Glomerular visceral epithelial cell (primary cell): ENCODE measurements around the gene LTO1.

ENCODE experiments used
- DNase-seq: peaks from one replicate; pipeline ENCODE4 v3.0.0-alpha.2; 2016; ENCODE audit errors: extremely low spot score

The LTO1 gene

DNA sequence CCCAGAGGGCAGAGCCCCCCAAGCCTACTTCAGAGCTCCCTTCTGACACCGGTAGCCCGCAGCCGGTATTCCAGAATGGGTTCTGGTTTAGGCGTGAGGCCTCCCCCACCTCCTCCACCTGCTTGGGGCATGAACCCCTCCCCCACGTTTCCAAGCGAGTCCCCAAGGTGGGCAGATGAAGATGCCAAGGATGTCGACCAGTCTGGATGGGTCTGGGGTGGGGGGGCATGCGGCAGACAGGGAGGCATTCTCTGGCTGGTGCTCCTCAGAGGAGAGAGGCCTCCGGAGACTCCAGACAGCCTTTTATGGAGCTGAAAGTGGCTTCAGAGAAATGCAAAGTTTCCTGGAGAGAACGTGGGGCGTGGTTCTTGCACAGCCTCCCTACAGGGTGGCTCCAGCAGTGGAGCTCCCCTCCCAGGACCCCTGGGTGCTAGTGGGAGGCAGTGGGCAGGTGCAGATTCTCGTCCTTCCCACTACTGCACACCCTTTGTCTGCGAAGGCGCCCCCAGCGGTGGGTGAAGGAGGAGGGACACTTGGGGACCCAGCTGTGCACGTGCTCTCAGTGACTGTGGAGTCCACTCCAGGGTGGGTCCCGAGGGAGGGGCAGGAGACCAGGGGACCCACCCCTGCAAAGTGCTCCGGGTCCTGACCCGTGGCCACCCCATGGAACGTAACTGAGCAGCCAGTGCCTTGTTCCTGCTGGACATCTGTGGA is 30.0 kb downstream of the LTO1 start:
- DNase-seq: no peak

DNA sequence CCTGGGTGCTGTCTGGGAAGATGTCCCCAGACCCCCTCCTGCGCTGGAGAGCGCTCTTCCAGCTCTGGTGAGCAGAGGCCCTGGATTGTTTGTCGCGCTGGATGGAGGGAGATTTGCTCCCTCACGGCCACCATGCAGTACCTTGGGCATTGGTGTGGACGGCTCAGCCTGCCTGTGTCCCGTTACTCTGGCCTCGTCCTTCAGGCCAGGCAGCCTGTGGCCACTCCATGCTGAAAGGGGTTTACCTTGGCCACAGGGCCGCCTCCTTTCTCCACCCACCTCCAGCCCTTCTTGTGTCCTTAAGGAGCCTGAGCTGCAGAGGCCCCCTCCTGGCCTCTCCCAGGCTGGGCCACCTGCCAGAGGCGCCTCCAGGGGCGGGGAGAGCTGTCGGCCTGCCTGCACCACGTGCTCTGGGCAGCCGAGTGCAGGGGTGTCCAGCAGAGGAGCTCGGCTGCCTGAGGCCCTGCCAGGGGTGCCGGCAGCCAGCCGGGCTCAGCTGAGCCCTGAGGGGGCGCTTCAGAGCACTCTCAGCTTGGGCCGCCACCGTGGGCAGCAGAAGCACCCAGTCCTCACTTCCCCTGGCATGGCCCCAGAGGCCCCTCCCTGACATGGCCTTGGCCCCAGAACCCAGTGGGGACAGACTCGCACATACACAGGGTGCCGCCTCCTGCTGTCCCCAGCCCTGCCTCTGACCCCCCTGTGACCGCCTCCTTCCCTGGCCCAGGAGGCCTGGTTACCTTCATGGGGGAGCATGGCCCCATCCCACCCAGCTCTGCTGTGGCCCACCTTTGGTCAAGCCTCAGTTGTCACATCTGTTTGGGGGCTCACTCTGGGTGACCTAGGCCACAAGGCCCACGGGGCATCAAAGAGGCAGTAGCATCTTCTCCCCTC is 30.8 kb downstream of the LTO1 start:
- peak; percentile 89 for DNase-seq

DNA sequence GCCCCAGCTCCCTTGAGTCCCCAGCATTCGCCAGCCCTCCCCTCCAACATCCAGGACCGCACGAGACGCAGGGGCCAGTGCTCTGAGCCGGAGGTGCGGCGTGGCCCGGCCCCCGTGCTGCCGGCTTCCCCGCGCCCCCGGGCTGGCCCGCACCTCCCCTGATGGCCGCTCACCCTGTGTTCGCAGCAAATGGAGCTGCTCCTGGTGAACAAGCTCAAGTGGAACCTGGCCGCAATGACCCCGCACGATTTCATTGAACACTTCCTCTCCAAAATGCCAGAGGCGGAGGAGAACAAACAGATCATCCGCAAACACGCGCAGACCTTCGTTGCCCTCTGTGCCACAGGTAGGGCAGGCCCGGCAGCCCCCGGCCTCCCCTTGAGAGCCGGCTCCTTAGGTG is 31.5 kb downstream of the LTO1 start:
- no peak for DNase-seq

DNA sequence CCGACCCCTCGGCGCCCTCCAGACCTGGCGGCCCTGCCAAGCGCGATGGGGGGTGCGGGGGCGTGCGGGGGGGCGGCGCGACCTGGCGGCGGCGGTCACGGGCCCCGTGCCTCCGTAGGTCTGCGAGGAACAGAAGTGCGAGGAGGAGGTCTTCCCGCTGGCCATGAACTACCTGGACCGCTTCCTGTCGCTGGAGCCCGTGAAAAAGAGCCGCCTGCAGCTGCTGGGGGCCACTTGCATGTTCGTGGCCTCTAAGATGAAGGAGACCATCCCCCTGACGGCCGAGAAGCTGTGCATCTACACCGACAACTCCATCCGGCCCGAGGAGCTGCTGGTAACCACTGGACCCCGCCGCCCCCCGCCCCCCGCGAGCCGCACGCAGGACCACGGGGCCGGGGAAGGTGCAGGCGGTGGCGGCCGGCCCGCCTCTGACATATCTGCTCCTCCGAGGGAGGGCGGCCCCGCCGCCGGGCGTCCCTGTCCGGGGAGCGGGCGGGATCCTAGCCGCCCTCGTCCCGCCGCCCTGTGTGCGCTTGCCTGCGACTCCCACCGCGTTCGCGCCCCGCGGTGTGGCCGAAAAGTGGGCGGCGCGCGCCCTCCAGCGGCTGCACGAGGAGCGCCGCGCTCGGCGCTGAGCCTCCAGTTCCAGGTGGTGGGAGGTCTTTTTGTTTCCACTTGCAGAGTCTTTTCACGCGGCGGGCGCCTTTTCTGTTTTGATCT is 32.1 kb downstream of the LTO1 start:
- peak; percentile 80 for DNase-seq

DNA sequence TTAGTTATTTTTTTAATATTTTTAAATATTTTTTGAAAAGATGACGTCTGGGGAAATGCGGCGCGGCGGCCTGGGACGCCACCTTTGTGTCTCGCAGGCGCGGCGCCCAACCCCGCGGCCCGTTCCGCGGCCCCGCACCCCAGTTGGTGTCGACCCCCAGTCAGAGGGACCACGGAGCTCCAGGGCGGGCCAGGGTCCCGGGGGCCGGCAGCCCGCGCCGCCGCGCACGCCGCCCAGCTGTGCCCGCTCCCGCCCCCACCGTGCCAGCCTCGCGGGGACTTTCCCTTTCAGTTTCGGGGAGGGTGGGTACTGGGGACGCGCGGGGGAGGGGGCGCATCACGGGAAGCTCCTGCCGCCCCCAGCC is 32.6 kb downstream of the LTO1 start:
- no peak for DNase-seq

DNA sequence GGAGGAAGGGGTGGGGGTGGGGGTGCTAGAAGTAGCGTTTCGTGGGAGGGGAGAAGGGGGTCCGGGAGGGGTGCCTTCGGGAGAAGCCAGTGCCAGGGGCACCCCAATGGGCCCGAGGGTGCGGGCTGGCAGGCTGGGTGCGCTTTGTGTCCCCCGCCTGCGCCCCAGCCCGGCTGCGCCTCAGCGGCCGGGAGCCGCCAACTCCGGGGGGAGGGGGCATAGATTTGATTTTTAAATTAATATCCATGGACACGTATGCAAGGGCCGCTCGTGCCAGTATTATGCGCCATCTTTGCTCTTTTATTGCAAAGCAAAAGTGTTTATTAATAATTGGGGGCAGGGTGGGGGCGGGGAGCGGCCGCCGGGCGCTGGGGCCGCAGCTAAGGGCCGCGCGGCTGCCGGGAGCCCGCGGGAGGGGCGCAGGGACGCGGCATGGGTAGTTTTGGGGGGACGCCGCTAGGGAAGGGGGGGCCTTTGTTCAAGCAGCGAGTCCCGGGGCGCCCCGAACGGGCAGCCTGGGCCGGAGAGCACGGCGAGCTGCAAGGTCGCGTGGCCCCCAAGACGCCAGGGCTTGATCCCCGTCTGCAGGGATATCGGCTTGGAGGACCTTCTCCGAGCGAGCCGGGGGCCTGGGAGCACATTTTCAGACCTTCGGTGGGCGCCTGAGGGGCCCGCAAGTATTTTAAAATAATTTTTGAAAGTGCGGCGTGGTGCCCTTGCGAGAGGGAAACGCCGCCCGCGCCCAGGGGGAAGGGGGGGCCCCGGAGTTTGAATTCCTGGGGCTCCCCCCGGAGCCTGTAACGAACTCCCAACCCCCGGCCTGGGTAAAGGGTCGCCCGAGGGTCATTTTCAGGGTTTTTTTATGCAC is 33.2 kb downstream of the LTO1 start:
- no peak for DNase-seq

DNA sequence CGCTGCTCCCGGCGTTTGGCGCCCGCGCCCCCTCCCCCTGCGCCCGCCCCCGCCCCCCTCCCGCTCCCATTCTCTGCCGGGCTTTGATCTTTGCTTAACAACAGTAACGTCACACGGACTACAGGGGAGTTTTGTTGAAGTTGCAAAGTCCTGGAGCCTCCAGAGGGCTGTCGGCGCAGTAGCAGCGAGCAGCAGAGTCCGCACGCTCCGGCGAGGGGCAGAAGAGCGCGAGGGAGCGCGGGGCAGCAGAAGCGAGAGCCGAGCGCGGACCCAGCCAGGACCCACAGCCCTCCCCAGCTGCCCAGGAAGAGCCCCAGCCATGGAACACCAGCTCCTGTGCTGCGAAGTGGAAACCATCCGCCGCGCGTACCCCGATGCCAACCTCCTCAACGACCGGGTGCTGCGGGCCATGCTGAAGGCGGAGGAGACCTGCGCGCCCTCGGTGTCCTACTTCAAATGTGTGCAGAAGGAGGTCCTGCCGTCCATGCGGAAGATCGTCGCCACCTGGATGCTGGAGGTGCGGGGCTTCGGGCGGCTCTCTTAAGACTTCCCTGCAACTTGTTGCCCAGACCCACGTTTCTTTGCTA is 34.1 kb downstream of the LTO1 start, which contains the start of gene CCND1:
Gene CCND1, plus strand, starts transcription at position 162 of the 587 bp plus-strand sequence. Its CDS starts 158 bp downstream, at position 320.
- DNase-seq: peak; percentile 90

DNA sequence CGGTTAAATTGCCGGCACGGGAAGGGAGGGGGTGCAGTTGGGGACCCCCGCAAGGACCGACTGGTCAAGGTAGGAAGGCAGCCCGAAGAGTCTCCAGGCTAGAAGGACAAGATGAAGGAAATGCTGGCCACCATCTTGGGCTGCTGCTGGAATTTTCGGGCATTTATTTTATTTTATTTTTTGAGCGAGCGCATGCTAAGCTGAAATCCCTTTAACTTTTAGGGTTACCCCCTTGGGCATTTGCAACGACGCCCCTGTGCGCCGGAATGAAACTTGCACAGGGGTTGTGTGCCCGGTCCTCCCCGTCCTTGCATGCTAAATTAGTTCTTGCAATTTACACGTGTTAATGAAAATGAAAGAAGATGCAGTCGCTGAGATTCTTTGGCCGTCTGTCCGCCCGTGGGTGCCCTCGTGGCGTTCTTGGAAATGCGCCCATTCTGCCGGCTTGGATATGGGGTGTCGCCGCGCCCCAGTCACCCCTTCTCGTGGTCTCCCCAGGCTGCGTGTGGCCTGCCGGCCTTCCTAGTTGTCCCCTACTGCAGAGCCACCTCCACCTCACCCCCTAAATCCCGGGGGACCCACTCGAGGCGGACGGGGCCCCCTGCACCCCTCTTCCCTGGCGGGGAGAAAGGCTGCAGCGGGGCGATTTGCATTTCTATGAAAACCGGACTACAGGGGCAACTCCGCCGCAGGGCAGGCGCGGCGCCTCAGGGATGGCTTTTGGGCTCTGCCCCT is 34.7 kb downstream of the LTO1 start:
- peak; percentile 40 for DNase-seq

DNA sequence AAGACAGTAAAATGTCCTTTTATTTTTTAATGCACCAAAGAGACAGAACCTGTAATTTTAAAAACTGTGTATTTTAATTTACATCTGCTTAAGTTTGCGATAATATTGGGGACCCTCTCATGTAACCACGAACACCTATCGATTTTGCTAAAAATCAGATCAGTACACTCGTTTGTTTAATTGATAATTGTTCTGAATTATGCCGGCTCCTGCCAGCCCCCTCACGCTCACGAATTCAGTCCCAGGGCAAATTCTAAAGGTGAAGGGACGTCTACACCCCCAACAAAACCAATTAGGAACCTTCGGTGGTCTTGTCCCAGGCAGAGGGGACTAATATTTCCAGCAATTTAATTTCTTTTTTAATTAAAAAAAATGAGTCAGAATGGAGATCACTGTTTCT is 35.3 kb downstream of the LTO1 start:
- no peak for DNase-seq

DNA sequence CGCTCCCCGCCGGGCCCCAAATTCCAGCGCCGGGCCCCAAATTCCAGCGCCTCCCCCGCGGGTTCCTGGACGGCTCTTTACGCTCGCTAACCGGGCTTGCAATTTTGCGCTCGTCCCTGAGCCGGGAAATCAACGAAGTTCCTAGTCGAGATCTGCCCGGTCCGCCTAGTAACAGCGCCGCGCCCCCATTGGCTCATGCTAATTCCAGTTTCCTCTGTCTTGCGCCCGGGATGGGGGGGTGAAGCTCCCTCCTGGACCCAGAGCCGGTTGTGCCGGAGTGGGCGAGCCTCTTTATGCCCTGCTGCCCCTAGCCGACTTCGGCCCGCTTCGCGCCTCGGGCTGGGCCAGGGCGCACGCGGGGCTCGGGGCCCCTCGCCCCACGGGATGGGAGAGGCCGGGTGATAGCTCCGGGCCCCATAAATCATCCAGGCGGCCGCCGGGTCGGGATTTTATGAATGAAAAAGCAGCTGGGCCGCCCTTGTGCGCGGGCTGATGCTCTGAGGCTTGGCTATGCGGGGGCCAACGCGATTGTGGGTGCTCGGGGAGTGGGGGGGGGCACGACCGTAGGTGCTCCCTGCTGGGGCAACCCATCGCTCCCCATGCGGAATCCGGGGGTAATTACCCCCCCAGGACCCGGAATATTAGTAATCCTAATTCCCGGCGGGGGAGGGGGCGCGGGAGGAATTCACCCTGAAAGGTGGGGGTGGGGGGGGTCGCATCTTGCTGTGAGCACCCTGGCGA is 36.0 kb downstream of the LTO1 start:
- DNase-seq: peak; percentile 95

DNA sequence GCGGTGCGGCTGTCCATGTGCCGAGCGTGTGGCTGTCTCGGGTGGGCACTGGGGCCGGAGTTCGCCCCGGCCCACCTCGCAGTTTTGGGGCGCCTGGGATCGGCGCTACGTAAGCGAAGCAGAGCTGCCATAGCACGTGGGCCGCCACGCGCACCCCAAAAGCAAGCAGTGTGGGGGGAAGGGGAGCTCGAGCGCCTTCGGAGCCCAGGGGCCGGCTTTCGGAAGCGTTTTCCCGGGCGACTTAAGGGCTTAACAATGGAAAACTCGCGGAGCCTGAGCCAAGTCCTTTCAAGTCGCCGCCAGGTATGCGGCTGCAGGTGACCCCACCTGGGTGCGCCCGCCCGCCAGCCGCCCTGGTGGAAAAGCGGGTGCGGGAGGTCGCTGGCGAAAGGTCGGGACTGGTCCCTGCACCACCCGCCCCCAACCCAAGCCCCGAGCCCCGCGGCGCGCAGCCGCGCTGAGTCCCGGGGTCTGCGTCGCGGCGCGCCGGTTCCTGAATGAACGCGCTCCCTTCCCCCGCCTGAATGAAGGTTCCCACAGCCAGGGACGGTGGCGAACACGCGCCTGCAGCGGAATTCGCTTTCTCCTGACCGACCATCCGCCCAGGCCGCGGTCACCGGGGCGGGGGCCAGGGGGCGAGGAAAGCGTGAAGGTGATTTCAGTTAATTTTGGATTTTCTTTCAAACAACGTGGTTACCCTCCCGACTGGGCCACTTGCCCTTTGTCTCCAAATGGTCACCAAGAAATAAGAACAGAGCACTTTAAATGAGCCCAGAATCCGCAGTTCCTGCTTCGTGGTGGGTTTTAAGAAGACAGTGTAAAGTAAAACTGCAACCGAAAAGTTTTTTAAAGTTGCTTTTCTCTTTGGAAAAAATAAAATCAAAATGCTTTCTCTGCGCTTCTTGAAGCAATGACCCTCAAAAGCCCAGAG is 36.9 kb downstream of the LTO1 start:
- peak; percentile 61 for DNase-seq

DNA sequence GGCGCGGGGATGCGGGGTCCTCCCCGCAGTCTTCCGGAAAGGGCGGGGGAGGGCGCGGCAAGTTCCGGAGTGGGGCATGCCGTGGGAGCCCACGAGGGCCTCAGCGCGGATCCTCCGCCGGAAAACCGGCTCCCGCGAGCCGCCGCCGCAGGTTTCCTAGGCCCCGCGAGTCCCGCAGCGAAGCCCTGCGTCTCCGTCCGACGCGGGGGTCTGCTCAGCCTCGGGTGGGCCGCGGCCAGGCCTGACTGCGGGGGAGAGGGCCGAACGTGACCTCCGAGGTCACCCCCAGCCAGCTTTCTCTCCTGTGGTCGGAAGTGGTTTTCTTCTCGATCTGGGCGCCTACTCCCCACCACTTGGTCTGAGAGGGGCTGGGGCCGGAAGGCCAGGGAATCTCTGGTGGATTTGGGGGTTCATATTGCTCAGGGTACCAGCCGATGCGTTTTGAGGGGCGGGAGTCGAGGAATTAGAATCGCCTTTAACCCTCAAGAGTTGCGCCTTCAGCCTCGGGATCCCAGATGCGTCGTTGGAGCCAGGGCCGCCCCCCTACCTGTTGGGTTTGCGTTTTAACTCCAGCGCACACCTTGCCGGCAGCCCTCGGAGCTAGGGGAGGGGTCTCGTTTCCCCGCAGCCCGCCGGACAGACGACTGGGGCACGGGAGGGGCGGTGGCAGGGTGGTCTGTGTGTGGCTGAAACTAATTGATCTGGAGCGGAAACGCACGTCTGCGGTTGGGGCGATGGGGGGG is 37.8 kb downstream of the LTO1 start:
- DNase-seq: no peak

DNA sequence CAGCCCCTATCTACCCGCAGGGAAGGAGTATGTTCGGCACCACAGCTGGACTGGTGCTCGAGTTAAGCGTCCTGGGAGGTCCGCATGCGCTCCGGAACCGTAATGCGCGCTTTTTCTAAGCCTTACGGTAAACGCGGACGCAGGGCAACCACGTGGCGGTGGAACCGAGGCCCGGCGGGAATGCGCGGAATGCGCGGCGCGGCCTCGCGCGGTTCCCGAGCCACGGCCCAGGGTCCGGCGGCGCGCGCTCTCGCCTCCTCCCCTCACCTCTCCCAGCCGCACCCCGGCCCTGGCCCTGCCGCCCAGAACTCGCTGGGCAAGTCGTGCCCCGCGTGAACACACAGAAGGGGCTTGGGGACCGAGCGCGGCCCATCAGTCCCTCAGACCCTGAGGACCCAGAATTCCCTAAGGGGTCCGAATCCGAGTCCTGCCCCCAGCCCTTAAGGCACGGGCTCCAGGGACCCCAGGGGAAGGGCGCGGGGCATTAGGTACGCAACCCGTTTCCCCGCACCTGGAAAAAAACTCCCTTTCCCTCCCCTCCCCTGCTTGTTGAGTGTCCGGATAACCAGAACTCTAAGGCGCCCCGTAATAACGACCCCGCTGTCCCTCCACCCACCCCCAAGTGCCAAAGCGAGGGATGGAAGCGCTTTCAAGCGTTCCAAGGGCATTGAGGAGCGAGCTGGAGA is 38.5 kb downstream of the LTO1 start:
- peak; percentile 86 for DNase-seq

DNA sequence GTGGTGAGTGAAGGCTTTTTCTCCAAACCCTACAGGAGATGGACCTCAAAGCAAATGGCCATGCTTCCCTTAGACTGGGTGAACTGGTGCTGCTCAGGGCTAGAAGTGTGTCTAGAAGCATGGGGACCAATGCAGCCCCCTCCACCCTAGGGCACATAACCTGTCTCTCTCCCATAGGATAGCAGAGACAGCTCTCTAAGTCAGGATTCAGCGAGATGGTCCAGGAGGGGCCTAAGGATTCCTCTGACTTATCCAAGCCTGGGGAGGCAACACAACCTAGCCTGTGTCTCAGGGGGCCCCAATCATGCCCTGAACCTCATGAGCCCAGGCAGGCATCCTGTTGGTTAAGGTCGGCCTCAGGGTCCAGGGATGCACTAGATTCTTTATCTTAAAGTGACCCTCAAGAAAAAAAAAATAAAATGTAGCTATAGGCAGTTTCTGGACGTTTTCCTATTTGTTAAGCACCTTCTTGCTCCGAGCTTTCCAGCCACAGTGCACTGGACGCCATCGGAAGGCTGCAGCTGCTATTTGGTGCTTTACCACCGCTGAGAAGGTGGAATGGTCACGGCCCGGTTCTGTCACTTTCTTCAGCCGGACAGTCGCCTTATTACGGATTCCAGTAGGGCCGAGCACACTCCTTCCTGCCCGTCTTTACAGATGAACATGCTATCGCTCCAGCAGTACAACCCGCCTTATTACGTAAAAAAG is 39.2 kb downstream of the LTO1 start:
- DNase-seq: no peak

DNA sequence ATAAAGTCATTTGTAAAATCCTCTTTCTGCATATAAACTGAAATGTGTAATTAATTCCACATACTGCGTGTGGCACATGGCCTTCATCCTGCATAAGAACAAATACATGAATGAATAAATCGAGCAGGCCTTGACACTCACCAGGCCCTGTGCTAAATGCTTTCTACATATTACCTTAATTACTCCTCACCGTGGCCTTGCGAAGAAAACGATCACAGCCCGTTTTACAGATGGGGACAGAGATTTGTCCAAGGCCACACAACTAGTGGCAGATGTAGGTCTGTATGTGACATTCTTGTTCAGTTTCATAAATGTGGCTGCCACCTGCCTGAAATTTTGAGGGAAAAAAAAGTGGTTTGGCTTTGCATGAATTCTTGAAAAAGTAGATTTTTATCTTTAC is 40.0 kb downstream of the LTO1 start:
- DNase-seq: no peak

DNA sequence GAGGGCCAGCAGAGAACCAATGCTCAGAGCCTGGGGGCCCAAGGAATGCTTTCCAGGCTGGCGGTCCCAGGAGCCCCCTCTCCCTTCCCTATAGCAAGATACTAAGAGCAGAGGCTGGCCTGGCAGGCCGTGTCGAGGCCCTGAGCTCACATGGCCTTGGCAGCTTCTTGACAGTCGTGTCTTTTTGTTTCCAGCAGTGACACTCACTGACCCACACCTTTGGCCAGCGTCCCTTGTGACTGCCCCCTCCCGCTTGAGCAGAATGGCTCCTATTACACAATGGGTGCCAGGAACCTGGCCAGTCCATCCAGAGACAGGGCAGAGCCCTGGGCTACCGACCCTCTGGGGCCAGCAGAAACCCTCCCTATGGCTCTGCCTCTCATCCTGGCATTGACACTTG is 40.6 kb downstream of the LTO1 start:
- DNase-seq: no peak

DNA sequence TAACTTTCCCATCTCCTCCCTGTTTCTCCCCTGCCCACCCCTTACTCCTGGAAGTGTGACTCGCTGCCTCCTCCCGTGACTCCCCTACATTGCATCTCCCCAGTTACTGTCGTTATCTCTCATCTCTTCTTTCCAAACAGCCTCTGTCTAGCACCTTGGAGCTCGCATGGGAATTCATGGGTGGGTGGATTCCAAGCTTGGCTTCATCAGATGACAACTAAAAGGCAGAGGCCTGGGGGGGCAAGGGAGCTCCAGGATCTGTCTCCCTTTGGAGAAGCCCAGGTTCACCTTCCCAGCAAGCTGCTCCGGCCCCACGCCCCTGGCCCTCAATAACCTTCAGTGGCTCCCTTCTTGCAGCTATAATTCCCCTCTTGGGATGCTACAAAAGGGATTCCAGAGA is 41.1 kb downstream of the LTO1 start:
- DNase-seq: no peak
